DMS79 treated with DMSO at 0.1 percent for 48 hours (cell line): ENCODE measurements around the gene TUBB.
A peak's percentile ranks its signal among the peaks of the same experiment; 100 is the strongest.
"Not testable (repeated sequence)": the region's sequence is repeated elsewhere in the genome, so short reads cannot be mapped to it uniquely, and the experiment has no call there.

Experiments
- DNase-seq: peaks from one replicate; lab custom pipeline; 2025; lab: John Stamatoyannopoulos, UW

Gene TUBB

DNA sequence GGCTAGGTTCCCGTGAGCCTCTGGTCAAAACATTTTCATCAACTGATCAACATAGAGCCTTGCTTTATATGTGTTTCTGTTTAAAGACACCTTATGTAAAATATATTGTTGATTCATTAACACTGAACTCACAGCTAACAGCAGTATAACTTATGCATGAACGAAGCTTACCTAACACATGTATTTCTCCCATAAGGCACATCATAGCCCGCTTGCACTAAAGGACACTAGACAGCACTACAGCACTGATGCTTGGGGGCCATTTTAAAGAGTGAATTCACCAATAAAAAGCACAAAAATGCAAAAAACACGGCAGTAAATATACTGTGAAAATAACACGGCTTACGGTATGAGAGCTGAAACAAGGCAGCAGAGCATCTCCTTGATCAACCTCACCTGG, 18.4 kb downstream of the TUBB start:
- DNase-seq, result no peak

- no peak for DNase-seq
Measured at GRCh38 chr6:30740540-30740870, 20.4 kb downstream of the TUBB start.

- DNase-seq, result no peak
Measured at GRCh38 chr6:30741063-30741779, 21.1 kb downstream of the TUBB start.

DNA sequence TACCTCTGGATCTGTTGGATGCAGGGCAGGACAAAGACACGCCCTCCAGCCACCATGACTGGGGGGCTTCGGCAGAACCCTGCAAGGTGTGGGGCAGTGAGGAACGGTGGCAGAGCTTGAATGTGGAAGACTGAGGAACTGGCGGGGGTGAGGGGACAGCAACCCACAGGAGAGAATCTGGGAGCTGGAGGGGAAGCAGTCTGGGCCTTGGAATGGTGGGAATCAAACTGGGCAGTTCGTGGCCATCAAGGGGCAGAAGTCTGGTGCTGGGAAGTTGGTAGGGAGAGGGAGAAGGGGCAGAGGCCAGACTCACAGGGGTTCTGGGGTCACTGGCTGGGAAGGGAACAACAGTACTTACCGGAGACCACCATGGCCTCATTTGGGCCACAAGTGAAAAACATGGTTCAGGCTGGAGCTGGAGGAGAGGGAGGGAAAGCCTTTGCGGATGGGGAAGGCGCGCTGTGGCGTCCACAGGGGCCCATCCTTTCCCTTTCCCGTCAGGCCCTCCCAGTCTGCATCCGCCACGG, 21.7 kb downstream of the TUBB start:
- DNase-seq, result no peak

GRCh38 chr6:30742316-30743098, 22.4 kb downstream of the TUBB start, which contains the start of gene FLOT1:
Gene FLOT1, minus strand, starts transcription at chr6:30742687. Its CDS starts 498 bp downstream, at chr6:30742189.
- DNase-seq, result peak; percentile 80

DNA sequence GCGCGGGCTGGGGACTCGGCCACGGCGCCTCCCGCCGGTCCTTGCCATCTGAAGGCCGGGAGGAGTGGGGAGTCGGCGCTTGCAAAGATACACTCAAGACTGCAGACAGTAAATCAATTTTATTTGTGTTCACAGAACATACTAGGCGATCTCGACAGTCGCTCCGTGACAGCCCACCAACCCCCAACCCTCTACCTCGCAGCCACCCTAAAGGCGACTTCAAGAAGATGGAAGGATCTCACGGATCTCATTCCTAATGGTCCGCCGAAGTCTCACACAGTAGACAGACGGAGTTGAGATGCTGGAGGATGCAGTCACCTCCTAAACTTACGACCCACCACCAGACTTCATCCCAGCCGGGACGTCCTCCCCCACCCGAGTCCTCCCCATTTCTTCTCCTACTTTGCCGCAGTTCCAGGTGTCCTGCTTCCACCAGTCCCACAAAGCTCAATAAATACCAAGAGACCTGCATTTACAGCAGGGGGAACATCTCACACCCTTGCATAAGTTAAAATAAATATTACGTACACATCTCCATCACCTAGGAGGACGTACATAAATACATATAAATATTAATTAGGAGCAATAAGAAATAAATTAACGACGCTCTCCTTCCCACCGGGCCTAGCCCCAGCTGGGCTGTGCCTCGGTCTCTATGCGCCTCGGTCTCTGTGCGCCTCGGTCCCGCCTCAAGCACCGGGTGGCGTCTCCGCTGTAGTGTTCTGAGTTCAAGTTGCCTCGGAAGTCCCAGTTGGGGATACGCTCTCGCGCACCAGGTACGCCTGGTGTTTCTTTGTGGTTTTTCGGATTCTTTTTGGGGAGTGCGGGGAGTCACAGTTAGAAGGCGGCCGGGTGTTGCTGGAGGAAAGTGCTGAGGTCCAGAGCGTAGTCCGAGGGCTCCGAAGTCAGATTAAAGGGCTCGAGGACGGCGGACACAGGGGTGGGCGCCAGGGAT, 23.2 kb downstream of the TUBB start:
- DNase-seq, result peak; percentile 53

DNA sequence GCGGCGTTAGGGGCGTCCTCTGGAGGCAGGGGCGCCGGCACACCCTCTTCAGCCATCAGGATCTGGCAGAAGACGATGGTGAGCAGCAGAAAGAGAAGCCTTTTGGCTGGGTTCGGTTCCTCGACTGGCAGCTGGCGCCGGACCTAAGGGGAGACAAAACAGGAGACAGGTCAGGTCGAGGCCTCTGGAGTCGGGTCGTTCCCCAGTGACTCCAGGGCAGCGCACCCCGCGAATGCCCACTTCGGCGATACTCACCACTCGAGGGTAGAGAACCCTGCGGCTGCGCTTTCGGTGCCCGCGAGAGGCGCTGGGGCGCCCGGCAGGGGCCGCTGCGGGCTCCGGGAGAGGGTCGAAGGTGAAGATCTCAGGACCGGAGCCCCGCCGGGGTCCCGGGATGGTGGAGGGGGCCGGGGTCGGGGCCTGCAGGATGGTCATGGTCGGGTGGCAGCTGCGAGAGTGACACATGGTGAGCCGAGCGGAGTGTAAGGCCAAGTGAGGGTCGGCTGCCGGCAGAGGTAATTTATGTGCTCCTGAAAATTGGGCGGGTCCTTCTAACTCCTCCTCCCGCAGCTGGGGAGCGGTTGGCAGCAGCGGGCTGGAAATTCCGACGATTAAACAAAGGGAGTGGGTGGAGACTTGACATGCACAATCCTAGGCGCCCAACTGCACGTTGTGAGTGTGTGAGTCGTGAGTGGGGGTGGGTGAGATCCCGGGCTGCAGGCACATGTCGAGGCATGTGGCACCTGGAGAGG, 24.1 kb downstream of the TUBB start, which contains the start of gene IER3:
TSS of gene IER3 (minus strand) at position 494 of the 752 bp plus-strand sequence. CDS start at position 465, 29 bp downstream.
- DNase-seq, result peak; percentile 78

DNA sequence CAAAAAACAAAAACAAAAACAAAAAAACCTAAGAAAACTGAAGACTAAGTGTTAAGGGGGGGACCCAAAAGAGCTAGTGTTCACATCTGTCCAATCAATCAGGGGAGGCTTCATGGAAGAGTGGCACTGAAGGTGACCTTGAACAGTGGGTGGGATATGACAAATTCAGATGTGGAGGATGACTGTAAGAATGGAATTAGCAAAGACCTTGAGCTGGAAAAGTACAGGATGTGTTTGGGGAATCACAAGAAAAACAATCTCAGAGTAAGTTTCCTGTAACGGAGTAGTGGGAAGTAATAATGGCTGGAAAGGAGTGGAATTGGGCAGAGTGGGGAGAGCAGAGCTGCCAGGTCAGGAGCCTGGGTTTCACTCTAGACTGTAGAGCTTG, 27.1 kb downstream of the TUBB start:
- DNase-seq, result no peak

DNA sequence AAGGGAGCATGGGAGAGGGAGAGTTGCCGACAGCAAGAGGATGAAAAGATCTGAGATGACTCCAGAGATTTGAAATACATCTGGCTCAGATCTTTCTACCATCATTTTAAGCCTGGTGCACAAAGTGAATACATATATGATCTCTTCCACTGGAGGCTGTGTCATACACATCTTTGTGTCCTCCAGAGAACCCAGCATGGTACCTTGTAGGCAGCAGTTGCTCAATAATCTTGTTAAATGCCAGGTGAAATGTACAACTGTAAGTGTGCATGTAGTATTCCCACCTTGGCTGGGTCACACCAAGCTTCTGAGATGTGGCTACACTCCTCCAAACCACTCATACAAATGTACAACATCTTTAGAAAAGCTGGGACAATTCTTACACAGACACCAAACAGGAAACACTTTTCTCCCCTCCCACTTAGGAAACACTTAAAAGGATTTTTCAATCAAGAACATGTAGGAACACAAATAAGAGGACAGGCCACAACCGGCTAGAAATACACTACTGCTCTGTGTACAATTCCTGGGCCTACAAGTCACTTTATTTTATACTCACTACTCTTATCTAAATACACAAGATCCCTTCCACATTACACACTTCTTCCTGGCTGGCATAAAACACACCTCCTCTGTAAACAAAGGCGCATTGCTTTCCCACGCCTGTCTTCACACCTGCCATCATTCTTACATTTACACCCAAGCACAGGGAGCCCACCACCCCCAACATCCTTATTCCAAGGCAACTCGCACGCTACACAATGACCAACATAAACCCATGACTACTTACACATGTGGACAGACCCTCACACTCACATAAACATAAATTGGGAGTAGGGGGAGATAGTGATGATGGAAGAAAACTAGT, 28.0 kb downstream of the TUBB start:
- no peak for DNase-seq

DNA sequence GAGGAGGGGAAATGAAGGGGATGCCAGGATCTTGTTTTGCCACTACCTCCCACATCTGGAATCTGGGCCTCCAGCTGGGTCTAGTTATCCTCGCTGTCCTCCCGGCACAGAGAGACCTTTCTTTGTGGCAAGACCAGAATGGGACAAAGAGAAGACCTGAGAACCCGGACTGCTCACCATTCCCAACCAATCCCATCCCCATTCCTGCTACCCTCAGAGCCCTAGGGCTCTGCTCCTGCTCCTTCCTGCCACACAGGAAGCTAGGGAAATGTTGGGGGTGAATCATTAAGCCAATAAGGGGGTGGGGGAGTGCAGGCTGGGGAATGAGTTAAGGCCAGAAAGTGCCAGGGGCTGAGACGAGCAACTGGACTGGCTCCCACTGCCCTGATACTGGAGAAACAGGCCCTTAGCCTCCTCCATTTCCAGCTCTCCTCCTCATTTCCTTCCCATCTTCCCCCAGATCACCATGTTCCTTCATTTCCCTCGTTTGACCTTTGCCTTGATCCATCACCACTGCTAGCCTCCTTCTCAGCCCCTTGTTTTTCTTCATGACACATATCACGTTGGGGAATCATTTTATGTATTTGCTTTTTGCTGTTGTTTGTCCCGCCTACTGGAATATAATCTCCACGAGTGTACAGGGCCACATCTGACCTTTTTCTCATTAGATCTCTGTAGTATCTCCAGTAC, 28.8 kb downstream of the TUBB start:
- DNase-seq, result no peak

- no peak for DNase-seq
Measured at GRCh38 chr6:30749554-30750378, 29.6 kb downstream of the TUBB start.

- no peak for DNase-seq
Measured at GRCh38 chr6:30750379-30750668, 30.2 kb downstream of the TUBB start.

GRCh38 chr6:30752157-30752927, 32.2 kb downstream of the TUBB start:
- peak; percentile 83 for DNase-seq

DNA sequence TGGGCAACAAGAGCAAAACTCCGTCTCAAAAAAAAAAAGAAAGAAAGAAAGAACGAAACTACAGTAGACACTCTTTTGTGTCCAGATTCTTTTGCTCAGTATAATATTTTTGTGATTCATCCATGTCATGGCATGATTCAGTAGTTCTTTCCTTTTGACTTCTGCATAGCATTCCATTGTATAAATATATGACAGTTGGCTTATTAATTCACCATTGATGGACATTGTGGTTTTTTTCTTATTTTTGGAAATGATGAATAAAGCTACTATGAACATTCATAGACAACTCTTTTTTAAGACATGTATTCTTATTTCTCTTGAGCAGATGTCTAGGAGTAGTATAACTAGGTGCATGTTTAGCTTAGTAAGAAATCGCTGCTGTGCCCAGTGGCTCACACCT, 34.5 kb downstream of the TUBB start:
- DNase-seq, result no peak

GRCh38 chr6:30756405-30757003, 36.4 kb downstream of the TUBB start:
- DNase-seq, result not testable (repeated sequence)

DNA sequence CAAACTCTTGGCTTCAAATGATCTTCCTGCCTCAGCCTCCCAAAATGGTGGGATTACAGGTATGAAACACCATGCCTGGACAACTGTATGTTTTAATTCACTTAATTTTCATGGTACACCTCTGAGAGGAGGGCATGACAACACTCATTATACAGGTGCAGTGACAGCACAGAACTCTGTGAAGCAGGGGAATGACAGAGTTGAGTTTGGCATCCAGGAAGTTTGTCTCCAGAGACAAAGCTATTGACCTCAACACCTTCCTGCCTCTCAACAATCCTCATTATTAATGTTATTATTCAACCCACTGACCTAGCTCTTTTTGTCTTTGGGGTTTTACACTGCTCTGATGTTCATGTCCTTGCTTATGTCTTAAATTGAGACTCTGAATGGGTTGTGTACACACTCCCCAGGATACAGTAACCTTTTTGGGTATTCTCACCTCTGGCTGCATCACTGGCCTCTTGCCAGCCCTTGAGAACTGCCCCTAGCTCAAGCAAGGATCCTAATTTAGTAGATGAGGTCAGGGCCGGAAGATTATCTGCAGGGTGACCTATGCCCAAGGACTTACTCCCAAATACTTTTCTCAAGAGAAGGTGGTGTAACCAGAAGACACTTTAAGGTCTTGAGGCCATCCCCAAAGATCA, 37.2 kb downstream of the TUBB start:
- DNase-seq, result no peak

- DNase-seq, result no peak
Measured at GRCh38 chr6:30759575-30760239, 39.6 kb downstream of the TUBB start.
